A549 (cell line): ENCODE data around the gene MXI1. TPM values are rescaled to one million over a fixed set of nuclear protein-coding genes. Genes with fewer than 3 reads are reported as not detected.
A peak's percentile ranks its signal among the peaks of the same experiment; 100 is the strongest.

Experiments
- ATAC-seq, 2 experiments: fragments of 200-7000 bp in 1 of 2; fragments of >200 bp in 1 of 2; cut with Nextera tagmentation in 1 of 2; cut with Tn5 transposase in 1 of 2; 3 replicates each; pipeline versions ENCODE4 v1.8.0 to v1.9.1; 2018 to 2020; ENCODE audit warnings: mild to moderate bottlenecking in 1 of 2, moderate library complexity in 1 of 2
- CTCF ChIA-PET: fragments of 300-600 bp; sonication (Branson Sonifier 250); formaldehyde crosslinking; extraction: SDS; loops from one replicate; lab custom pipeline; 2021; ENCODE audit warnings: antibody characterized with exemption, inconsistent platforms; lab: Yijun Ruan, JAX
- POLR2A ChIA-PET: fragments of 350-600 bp; formaldehyde crosslinking; extraction: SDS; loops from one replicate; lab custom pipeline; 2021; ENCODE audit warnings: antibody characterized with exemption, inconsistent platforms; lab: Yijun Ruan, JAX
- DNase-seq, 2 experiments: peaks; one replicate each; pipeline versions ENCODE4 v3.0.0 to v3.0.0-alpha.2; 2011 to 2016; ENCODE audit warnings: low read depth in 1 of 2, low spot score in 1 of 2
- FAIRE-seq: peaks from 2 replicates; lab custom pipeline; 2011; peaks lifted over from hg19 to GRCh38; lab: Jason Lieb, UNC
- H3K27ac ChIP-seq, 2 experiments: fragments of >200 bp; sonication (Bioruptor Twin); formaldehyde crosslinking; 3 replicates each; pipeline ENCODE4 v1.5.1; 2016 to 2017
- H3K4me1 ChIP-seq: fragments of >200 bp; sonication (Bioruptor Twin); formaldehyde crosslinking; 3 replicates; pipeline ENCODE4 v1.6.1; 2016
- H3K4me2 ChIP-seq: fragments of >200 bp; sonication (Bioruptor Twin); formaldehyde crosslinking; 3 replicates; pipeline ENCODE4 v1.6.1; 2016
- H3K4me3 ChIP-seq: fragments of >200 bp; sonication (Bioruptor Twin); formaldehyde crosslinking; 3 replicates; pipeline ENCODE4 v1.5.1; 2016
- H3K9me3 ChIP-seq: fragments of >200 bp; sonication (Bioruptor Twin); formaldehyde crosslinking; 3 replicates; pipeline ENCODE4 v1.6.1; 2016
- BHLHE40 ChIP-seq: IDR thresholded peaks from 2 replicates; pipeline ENCODE4 v1.6.1; 2012; ENCODE audit warnings: low read depth, low read length, inconsistent platforms
- CBX2 ChIP-seq: fragments of 200-600 bp; sonication (generic); IDR thresholded peaks from 2 replicates; pipeline ENCODE4 v1.6.1; 2016; ENCODE audit warnings: low read depth, mild to moderate bottlenecking, borderline replicate concordance
- CEBPB ChIP-seq, 2 experiments: fragments of >200 bp in 1 of 2; sonication (Bioruptor Twin) in 1 of 2; formaldehyde crosslinking in 1 of 2; IDR thresholded peaks; 2 replicates each; pipeline ENCODE4 v1.6.1; 2012 to 2016
- CHD2 ChIP-seq: fragments of 150-350 bp; IDR thresholded peaks from 2 replicates; pipeline ENCODE4 v1.6.1; 2014; ENCODE audit warnings: low read length; ENCODE audit not compliant: partially characterized antibody
- EHMT2 ChIP-seq: fragments of 200-600 bp; sonication (generic); IDR thresholded peaks from 2 replicates; pipeline ENCODE4 v1.6.1; 2016; ENCODE audit warnings: antibody characterized with exemption, low read depth, mild to moderate bottlenecking, moderate library complexity
- ESRRA ChIP-seq: fragments of 150-350 bp; IDR thresholded peaks from 2 replicates; pipeline ENCODE4 v1.6.1; 2014; ENCODE audit warnings: mild to moderate bottlenecking, low read length, borderline replicate concordance
- FOSB ChIP-seq: fragments of 250-450 bp; sonication (Bioruptor Pico); IDR thresholded peaks from 2 replicates; pipeline ENCODE4 v1.5.0; 2020; ENCODE audit warnings: mild to moderate bottlenecking, moderate library complexity
- HDAC2 ChIP-seq: fragments of 200-600 bp; sonication (generic); IDR thresholded peaks from 2 replicates; pipeline ENCODE4 v1.6.1; 2016
- HOXA7 ChIP-seq: fragments of 250-450 bp; sonication (Bioruptor Pico); IDR thresholded peaks from 2 replicates; pipeline ENCODE4 v1.5.0; 2020; ENCODE audit warnings: mild to moderate bottlenecking, moderate library complexity
- HOXB13 ChIP-seq: fragments of 250-450 bp; sonication (Bioruptor Pico); IDR thresholded peaks from 2 replicates; pipeline ENCODE4 v1.5.0; 2020; ENCODE audit warnings: low read depth, mild to moderate bottlenecking, moderate library complexity
- JUN ChIP-seq, 2 experiments: fragments of >200 bp; sonication (Bioruptor Twin); formaldehyde crosslinking; IDR thresholded peaks; 2 replicates in 1 of 2; 3 replicates in 1 of 2; pipeline ENCODE4 v1.6.1; 2016 to 2017
- KDM5A ChIP-seq: fragments of 200-600 bp; sonication (generic); IDR thresholded peaks from 2 replicates; pipeline ENCODE4 v1.6.1; 2016; ENCODE audit warnings: antibody characterized with exemption, mild to moderate bottlenecking
- MAFK ChIP-seq: fragments of 450-650 bp; IDR thresholded peaks from 2 replicates; pipeline ENCODE4 v1.6.1; 2014; ENCODE audit not compliant: partially characterized antibody
- MYC ChIP-seq: IDR thresholded peaks from 2 replicates; pipeline ENCODE4 v1.6.1; 2012; ENCODE audit warnings: mild to moderate bottlenecking, inconsistent platforms, low read length, improper control_type of control experiment, borderline replicate concordance
- NFE2L2 ChIP-seq: fragments of 150-350 bp; conservative IDR thresholded peaks from 2 replicates; pipeline ENCODE4 v1.6.1; 2014; ENCODE audit warnings: low read length
- POLR2A ChIP-seq: IDR thresholded peaks from 2 replicates; pipeline ENCODE4 v1.6.1; 2012; ENCODE audit warnings: mild to moderate bottlenecking, low read length
- POLR2AphosphoS2 ChIP-seq: conservative IDR thresholded peaks from 2 replicates; pipeline ENCODE4 v1.6.1; 2012; ENCODE audit warnings: low read length, improper control_type of control experiment, inconsistent platforms
- RAD21 ChIP-seq, 2 experiments: fragments of >200 bp in 1 of 2; sonication (Bioruptor Twin) in 1 of 2; formaldehyde crosslinking in 1 of 2; IDR thresholded peaks in 1 of 2; conservative IDR thresholded peaks in 1 of 2; 2 replicates in 1 of 2; 3 replicates in 1 of 2; pipeline ENCODE4 v1.6.1; 2012 to 2018; ENCODE audit warnings: inconsistent platforms in 1 of 2
- RCOR1 ChIP-seq: fragments of 150-350 bp; IDR thresholded peaks from 2 replicates; pipeline ENCODE4 v1.6.1; 2014; ENCODE audit warnings: antibody characterized with exemption, low read length, low read depth
- RNF2 ChIP-seq: fragments of 200-600 bp; sonication (generic); IDR thresholded peaks from 2 replicates; pipeline ENCODE4 v1.6.1; 2016; ENCODE audit warnings: low read depth, mild to moderate bottlenecking, antibody characterized with exemption, moderate library complexity, borderline replicate concordance
- SMC3 ChIP-seq: fragments of >200 bp; sonication (Bioruptor Twin); formaldehyde crosslinking; IDR thresholded peaks from 3 replicates; pipeline ENCODE4 v1.6.1; 2018; ENCODE audit warnings: inconsistent platforms
- SREBF2 ChIP-seq: fragments of 450-650 bp; IDR thresholded peaks from 2 replicates; pipeline ENCODE4 v1.6.1; 2014; ENCODE audit warnings: mild to moderate bottlenecking, moderate library complexity
- ZNF302 ChIP-seq: fragments of 250-450 bp; sonication (Bioruptor Pico); IDR thresholded peaks from 2 replicates; pipeline ENCODE4 v1.9.0; 2021; ENCODE audit warnings: inconsistent platforms, mild to moderate bottlenecking, moderate library complexity
- ZSCAN20 ChIP-seq: fragments of 250-450 bp; sonication (Bioruptor Pico); IDR thresholded peaks from 2 replicates; pipeline ENCODE4 v1.8.0; 2022; ENCODE audit warnings: mild to moderate bottlenecking, moderate library complexity
- WGBS: methylation state at CpG from one replicate; pipeline ENCODE4 v1.1.6; 2017; ENCODE audit errors: missing lambda C conversion rate; 5-methylcytosine and 5-hydroxymethylcytosine counted together
- polyA plus RNA-seq, 4 experiments: library from polyadenylated mRNA; depleted of rRNA in 3 of 4; stranded (reverse); fragments of >200 nt; fragmentation: RNase III in 1 of 4; extraction: RNeasy Plus Mini Kit Qiagen cat#74134 plus additional on column Dnase treatment in 1 of 4; gene quantifications; 2 replicates in 3 of 4; 3 replicates in 1 of 4; pipeline ENCODE4 v1.2.3, GENCODE V29; 2011 to 2017
- TF ChIP-seq, protein P1 (sequence below): fragments of >200 bp; sonication (Bioruptor Twin); formaldehyde crosslinking; IDR thresholded peaks from 2 replicates; pipeline ENCODE4 v1.6.1; 2016
- TF ChIP-seq, protein P2 (sequence below): fragments of >200 bp; sonication (Bioruptor Twin); formaldehyde crosslinking; IDR thresholded peaks from 3 replicates; pipeline ENCODE4 v1.6.1; 2016
- TF ChIP-seq, protein P3 (sequence below): IDR thresholded peaks from 2 replicates; pipeline ENCODE4 v1.6.1; 2012
- TF ChIP-seq, protein P4 (sequence below): fragments of 150-350 bp; IDR thresholded peaks from 2 replicates; pipeline ENCODE4 v1.6.1; 2014; ENCODE audit warnings: low read depth, mild to moderate bottlenecking, low read length
- TF ChIP-seq, protein P5 (sequence below): IDR thresholded peaks from 2 replicates; pipeline ENCODE4 v1.6.1; 2012

Gene MXI1
- polyA plus RNA-seq, 2 of the 4 experiments (the other 2 are of a cell fraction), result 7.1 to 15.7 TPM

DNA sequence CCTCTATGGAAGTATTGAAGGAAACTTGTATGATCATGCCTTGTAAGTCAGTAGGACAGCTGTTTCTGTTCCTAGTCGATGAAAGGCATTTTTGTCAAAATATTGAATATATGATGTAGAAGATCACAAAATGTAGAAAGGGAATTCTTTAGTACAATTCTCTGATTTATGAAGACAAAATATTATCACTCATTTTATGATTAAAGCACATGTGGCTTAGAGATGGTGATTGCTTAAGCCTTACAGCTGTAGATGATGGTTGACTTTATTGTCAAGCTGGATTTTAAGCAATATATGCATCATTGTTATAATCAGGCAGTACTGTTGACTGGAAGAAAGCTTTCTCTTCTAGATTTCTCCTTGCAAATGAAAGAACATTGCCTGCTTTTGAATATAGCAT is 26.4 kb downstream of the MXI1 start:
- Histone ChIP-seq H3K4me1 (no peaks in the 10 kb centered on the region), H3K9me3 (no peaks in the 10 kb centered on the region), H3K27ac (no peak overlapping the region), H3K4me2 (no peak overlapping the region), H3K4me3 (no peak overlapping the region)
- no peak for ATAC-seq
- ChIA-PET CTCF (interaction anchor here (1.2 to 1.3 kb wide), 2 partner anchors 12 to 26 kb away, joined by 4 to 5 read pairs; partner anchors contain the start of gene MXI1), POLR2A (no interaction called here)
- no peak for FAIRE-seq
- WGBS, result 62% methylated on average over 1 of the region's 1 CpG
- TF ChIP-seq, protein P1, sequence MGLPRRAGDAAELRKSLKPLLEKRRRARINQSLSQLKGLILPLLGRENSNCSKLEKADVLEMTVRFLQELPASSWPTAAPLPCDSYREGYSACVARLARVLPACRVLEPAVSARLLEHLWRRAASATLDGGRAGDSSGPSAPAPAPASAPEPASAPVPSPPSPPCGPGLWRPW, result no peak
- TF ChIP-seq POLR2AphosphoS2 (no peak), EHMT2 (no peak), POLR2A (no peak), ZSCAN20 (CRISPR knock-in tag) (no peak), HOXA7 (CRISPR knock-in tag) (no peak), CHD2 (no peak), RAD21 (conservative IDR thresholded peaks at IDR 0.05 in 1 of 2, IDR thresholded peaks at IDR 0.05 in 1 of 2) (no peak), JUN (IDR thresholded peaks at IDR 0.05) (no peak), RNF2 (no peak), MAFK (no peak), ESRRA (no peak), HOXB13 (CRISPR knock-in tag) (no peak), BHLHE40 (no peak)
- no peak for DNase-seq

DNA sequence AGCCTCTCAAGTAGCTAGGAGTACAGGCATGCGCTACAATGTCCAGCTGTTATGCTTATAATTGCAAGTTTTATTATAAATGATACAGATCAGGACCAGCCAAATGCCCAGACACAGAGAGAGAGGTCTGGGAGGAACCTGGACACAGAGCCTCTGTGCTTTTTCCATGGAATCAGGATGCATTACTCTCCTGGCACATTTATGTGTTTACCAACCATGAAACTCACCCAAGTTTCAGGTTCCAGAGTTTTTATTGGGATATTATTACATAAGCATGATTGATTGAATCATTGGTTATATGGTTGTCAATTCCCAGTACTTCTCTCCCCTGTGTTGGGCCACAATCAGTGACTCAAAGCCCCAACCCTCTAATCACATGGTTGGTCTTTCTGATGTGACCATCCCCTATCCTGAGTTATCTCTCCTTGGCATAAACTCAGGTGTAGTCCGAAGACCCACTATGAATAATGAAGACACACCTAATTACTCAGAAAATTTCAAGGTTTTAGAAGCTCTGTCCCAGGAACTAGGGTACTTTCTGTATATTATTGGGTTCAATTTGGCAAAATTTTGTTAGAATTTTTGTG is 30.6 kb downstream of the MXI1 start:
- Histone ChIP-seq H3K4me2 (no peak overlapping the region), H3K27ac (no peak overlapping the region), H3K4me1 (no peaks in the 10 kb centered on the region), H3K4me3 (no peak overlapping the region), H3K9me3 (no peaks in the 10 kb centered on the region)
- FAIRE-seq (no peak), DNase-seq (no peak), ATAC-seq (no peak)
- ChIA-PET CTCF (no interaction called here), POLR2A (no interaction called here)
- no peak for TF ChIP-seq HDAC2
- no peak for TF ChIP-seq RCOR1
- TF ChIP-seq, protein P2, sequence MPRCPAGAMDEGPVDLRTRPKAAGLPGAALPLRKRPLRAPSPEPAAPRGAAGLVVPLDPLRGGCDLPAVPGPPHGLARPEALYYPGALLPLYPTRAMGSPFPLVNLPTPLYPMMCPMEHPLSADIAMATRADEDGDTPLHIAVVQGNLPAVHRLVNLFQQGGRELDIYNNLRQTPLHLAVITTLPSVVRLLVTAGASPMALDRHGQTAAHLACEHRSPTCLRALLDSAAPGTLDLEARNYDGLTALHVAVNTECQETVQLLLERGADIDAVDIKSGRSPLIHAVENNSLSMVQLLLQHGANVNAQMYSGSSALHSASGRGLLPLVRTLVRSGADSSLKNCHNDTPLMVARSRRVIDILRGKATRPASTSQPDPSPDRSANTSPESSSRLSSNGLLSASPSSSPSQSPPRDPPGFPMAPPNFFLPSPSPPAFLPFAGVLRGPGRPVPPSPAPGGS, result no peak
- no peak for TF ChIP-seq NFE2L2
- TF ChIP-seq, protein P3, sequence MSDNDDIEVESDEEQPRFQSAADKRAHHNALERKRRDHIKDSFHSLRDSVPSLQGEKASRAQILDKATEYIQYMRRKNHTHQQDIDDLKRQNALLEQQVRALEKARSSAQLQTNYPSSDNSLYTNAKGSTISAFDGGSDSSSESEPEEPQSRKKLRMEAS, result no peak
- WGBS, result 85% methylated on average over 2 of the region's 2 CpGs

DNA sequence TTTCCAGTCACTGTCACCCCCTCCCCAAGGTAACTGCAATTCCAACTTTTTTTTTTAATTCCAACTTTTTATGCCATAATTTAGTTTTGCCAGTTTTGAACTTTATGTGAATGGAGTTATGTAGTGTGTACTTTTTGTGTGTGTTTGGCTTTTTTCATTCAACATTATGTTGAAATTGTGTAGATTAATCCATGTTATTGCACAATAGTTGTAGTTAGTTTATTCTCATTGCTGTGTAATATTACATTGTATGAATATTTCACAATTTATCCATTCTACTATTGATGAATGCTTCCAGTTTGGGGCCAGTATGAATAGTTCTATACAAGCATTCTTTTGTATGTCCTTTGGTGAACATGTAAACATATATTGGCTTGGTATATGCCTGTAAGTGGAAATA is 32.5 kb downstream of the MXI1 start:
- FAIRE-seq (no peak), DNase-seq (no peak), ATAC-seq (no peak)
- H3K4me3 ChIP-seq, result no peak overlapping the region
- no peaks in the 10 kb centered on the region for H3K9me3 ChIP-seq
- ChIA-PET POLR2A (no interaction called here), CTCF (interaction anchor here (0.8 kb wide), 1 partner anchor 40 kb away, joined by 4 read pairs; no protein-coding TSS in a partner anchor)
- no peak overlapping the region for H3K27ac ChIP-seq
- no peaks in the 10 kb centered on the region for H3K4me1 ChIP-seq
- TF ChIP-seq CEBPB (IDR thresholded peaks at IDR 0.05) (peak in 1 of 2 experiments; percentile 38; a peak in 1 of 4 replicates), FOSB (no peak)
- H3K4me2 ChIP-seq, result no peak overlapping the region

DNA sequence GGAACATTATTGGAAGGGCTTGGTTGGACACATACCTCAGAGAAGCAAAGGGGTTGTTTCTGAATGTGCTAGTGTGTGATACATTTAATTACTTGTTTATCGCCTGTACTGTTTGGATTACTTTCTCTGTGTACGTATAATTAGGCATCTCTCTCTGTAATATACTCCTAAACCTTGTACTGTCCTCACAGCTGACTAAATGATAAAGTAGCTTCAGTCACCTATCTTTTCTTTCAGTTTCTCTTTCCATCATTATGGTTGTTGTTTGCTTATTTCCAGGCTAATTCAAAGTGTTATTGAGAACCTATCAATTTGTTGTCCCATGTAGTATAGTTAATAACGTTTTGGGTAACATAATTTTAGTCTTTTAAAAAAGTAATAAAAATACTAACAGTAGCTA is 34.0 kb downstream of the MXI1 start:
- CTCF ChIA-PET, result interaction anchor here (0.6 to 1.7 kb wide), 3 partner anchors 17 to 37 kb away, joined by 3 to 4 read pairs (median 4); no protein-coding TSS in a partner anchor
- Histone ChIP-seq H3K4me2 (no peak overlapping the region), H3K4me3 (no peak overlapping the region), H3K4me1 (no peaks in the 10 kb centered on the region), H3K27ac (no peak overlapping the region), H3K9me3 (no peaks in the 10 kb centered on the region)
- POLR2A ChIA-PET, result no interaction called here
- 72% methylated on average over 3 of the region's 3 CpGs for WGBS
- no peak for FAIRE-seq
- no peak for DNase-seq
- ATAC-seq, result no peak
- TF ChIP-seq SREBF2, result no peak
- no peak for TF ChIP-seq NFE2L2
- TF ChIP-seq, protein P4, sequence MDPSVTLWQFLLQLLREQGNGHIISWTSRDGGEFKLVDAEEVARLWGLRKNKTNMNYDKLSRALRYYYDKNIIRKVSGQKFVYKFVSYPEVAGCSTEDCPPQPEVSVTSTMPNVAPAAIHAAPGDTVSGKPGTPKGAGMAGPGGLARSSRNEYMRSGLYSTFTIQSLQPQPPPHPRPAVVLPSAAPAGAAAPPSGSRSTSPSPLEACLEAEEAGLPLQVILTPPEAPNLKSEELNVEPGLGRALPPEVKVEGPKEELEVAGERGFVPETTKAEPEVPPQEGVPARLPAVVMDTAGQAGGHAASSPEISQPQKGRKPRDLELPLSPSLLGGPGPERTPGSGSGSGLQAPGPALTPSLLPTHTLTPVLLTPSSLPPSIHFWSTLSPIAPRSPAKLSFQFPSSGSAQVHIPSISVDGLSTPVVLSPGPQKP, result no peak
- TF ChIP-seq, protein P5, sequence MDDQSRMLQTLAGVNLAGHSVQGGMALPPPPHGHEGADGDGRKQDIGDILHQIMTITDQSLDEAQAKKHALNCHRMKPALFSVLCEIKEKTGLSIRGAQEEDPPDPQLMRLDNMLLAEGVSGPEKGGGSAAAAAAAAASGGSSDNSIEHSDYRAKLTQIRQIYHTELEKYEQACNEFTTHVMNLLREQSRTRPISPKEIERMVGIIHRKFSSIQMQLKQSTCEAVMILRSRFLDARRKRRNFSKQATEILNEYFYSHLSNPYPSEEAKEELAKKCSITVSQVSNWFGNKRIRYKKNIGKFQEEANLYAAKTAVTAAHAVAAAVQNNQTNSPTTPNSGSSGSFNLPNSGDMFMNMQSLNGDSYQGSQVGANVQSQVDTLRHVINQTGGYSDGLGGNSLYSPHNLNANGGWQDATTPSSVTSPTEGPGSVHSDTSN, result no peak
- no peak for TF ChIP-seq KDM5A
- no peak for TF ChIP-seq CEBPB (IDR thresholded peaks at IDR 0.05)
- TF ChIP-seq POLR2A, result no peak
- no peak for TF ChIP-seq ZNF302 (CRISPR knock-in tag)
- no peak for TF ChIP-seq SMC3
- no peak for TF ChIP-seq CBX2
- no peak for TF ChIP-seq BHLHE40
- TF ChIP-seq MYC, result no peak
- no peak for TF ChIP-seq RCOR1
